Activated B cell treated with CpG ODN at 0.5 μM for 24 hours (primary cell): Measurements from ENCODE around the gene ADAMTS16. TPM values are rescaled to one million over a fixed set of nuclear protein-coding genes. Genes with fewer than 3 reads are reported as not detected.

Experiments
- ATAC-seq: fragments of 200-7000 bp; cut with Tn5 transposase; one replicate; pipeline ENCODE4 v1.10.0; 2021; ENCODE audit warnings: low read depth, mild to moderate bottlenecking, moderate library complexity
- CTCF ChIA-PET: fragments of 350-600 bp; sonication (Branson Sonifier 250); formaldehyde crosslinking; loops from one replicate; lab custom pipeline; 2021; ENCODE audit warnings: antibody characterized with exemption; lab: Charles Lee
- POLR2A ChIA-PET: fragments of 350-600 bp; sonication (Branson Sonifier 250); formaldehyde crosslinking; loops from one replicate; lab custom pipeline; 2021; ENCODE audit warnings: antibody characterized with exemption; lab: Charles Lee
- DNase-seq: peaks from one replicate; pipeline ENCODE4 v3.0.0; 2022
- H3K27ac Mint-ChIP-seq: one replicate; pipeline ENCODE4 v1.8.0; 2020; ENCODE audit warnings: mixed read lengths
- H3K27me3 Mint-ChIP-seq: one replicate; pipeline ENCODE4 v1.8.0; 2021; ENCODE audit warnings: mixed read lengths
- H3K36me3 Mint-ChIP-seq: one replicate; pipeline ENCODE4 v1.8.0; 2021; ENCODE audit warnings: low read depth, mixed read lengths
- H3K4me1 Mint-ChIP-seq: one replicate; pipeline ENCODE4 v1.8.0; 2021; ENCODE audit warnings: mixed read lengths
- H3K4me3 Mint-ChIP-seq: one replicate; pipeline ENCODE4 v1.8.0; 2020; ENCODE audit warnings: mild to moderate bottlenecking, mixed read lengths
- H3K9me3 Mint-ChIP-seq: one replicate; pipeline ENCODE4 v1.8.0; 2020; ENCODE audit warnings: mixed read lengths
- intact Hi-C: fragments of 100-400 bp; cut with micrococcal nuclease; formaldehyde crosslinking; loops from one replicate; pipeline ENCODE4 v1.15.1; 2024
- total RNA-seq: library from RNA; stranded (reverse); gene quantifications from 2 replicates; pipeline ENCODE4 v1.2.3, GENCODE V29; 2022
- TF ChIP-seq, protein P1 (sequence below): fragments of 200-600 bp; IDR thresholded peaks from one replicate; pipeline ENCODE4 v1.8.0; 2022; ENCODE audit warnings: antibody characterized with exemption, mild to moderate bottlenecking

Gene ADAMTS16
- total RNA-seq, 1 donor from 2014 or later: not detected

- CTCF ChIA-PET: no interaction called here
- DNase-seq (no peak), ATAC-seq (no peak)
- H3K36me3 Mint-ChIP-seq: no peaks in the 10 kb centered on the region
- TF ChIP-seq, protein P1, sequence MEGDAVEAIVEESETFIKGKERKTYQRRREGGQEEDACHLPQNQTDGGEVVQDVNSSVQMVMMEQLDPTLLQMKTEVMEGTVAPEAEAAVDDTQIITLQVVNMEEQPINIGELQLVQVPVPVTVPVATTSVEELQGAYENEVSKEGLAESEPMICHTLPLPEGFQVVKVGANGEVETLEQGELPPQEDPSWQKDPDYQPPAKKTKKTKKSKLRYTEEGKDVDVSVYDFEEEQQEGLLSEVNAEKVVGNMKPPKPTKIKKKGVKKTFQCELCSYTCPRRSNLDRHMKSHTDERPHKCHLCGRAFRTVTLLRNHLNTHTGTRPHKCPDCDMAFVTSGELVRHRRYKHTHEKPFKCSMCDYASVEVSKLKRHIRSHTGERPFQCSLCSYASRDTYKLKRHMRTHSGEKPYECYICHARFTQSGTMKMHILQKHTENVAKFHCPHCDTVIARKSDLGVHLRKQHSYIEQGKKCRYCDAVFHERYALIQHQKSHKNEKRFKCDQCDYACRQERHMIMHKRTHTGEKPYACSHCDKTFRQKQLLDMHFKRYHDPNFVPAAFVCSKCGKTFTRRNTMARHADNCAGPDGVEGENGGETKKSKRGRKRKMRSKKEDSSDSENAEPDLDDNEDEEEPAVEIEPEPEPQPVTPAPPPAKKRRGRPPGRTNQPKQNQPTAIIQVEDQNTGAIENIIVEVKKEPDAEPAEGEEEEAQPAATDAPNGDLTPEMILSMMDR: no peak
- intact Hi-C loops: no loop called here
- H3K9me3 Mint-ChIP-seq: peaks cover 2% of the 10 kb centered on the region
- no peak overlapping the region for H3K4me3 Mint-ChIP-seq
- POLR2A ChIA-PET: no interaction called here
- H3K27ac Mint-ChIP-seq: no peak overlapping the region
- no peaks in the 10 kb centered on the region for H3K4me1 Mint-ChIP-seq
- H3K27me3 Mint-ChIP-seq: no peaks in the 10 kb centered on the region
Observed at GRCh38 chr5:5156471-5157082, 16.4 kb downstream of the ADAMTS16 start.

GRCh38 chr5:5158472-5158895 lies 18.4 kb downstream of the ADAMTS16 start:
- ATAC-seq (no peak), DNase-seq (no peak)
- Mint-ChIP-seq H3K27me3 (no peaks in the 10 kb centered on the region), H3K4me1 (no peaks in the 10 kb centered on the region), H3K27ac (no peak overlapping the region), H3K36me3 (no peaks in the 10 kb centered on the region), H3K4me3 (no peak overlapping the region), H3K9me3 (no peaks in the 10 kb centered on the region)
- ChIA-PET POLR2A (no interaction called here), CTCF (no interaction called here)
- intact Hi-C loops: no loop called here
- TF ChIP-seq, protein P1: no peak

- Mint-ChIP-seq H3K27me3 (no peaks in the 10 kb centered on the region), H3K36me3 (no peaks in the 10 kb centered on the region), H3K27ac (no peak overlapping the region), H3K9me3 (no peaks in the 10 kb centered on the region), H3K4me1 (no peaks in the 10 kb centered on the region), H3K4me3 (no peak overlapping the region)
- TF ChIP-seq, protein P1: no peak
- intact Hi-C loops: no loop called here
- ATAC-seq (no peak), DNase-seq (no peak)
- POLR2A ChIA-PET: no interaction called here
- CTCF ChIA-PET: no interaction called here
Observed at GRCh38 chr5:5159282-5160103, 19.4 kb downstream of the ADAMTS16 start.

- H3K27me3 Mint-ChIP-seq: no peaks in the 10 kb centered on the region
- POLR2A ChIA-PET: no interaction called here
- no peak overlapping the region for H3K4me3 Mint-ChIP-seq
- H3K27ac Mint-ChIP-seq: no peak overlapping the region
- intact Hi-C loops: no loop called here
- TF ChIP-seq, protein P1: no peak
- CTCF ChIA-PET: no interaction called here
- H3K9me3 Mint-ChIP-seq: no peaks in the 10 kb centered on the region
- no peaks in the 10 kb centered on the region for H3K4me1 Mint-ChIP-seq
- H3K36me3 Mint-ChIP-seq: no peaks in the 10 kb centered on the region
- DNase-seq: no peak
- no peak for ATAC-seq
Observed at GRCh38 chr5:5164163-5164562, 24.0 kb downstream of the ADAMTS16 start.

DNA sequence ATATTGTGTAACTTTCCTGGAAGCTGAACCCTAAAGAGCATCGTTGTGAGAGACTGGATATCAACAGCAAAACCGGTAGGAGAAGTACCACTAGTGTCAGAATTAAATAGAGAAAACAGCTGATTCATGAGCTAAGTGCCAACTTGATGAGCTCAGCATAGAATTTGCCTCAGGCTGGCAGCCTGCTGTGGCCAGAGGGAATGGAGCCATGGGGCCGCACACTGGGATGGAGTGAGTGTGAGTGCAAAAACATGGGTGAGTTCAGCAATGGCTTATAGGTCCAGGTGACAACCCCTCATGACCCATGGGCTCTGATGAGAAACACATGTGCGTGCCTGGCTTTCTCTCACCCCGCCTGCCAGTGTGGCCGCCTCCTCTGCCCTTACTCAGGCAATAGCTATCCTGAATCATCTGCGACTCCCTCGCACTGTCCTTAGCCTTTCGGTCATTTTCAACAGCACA lies 25.4 kb downstream of the ADAMTS16 start:
- Mint-ChIP-seq H3K27ac (no peak overlapping the region), H3K27me3 (no peaks in the 10 kb centered on the region), H3K36me3 (no peaks in the 10 kb centered on the region), H3K4me3 (no peak overlapping the region), H3K4me1 (no peaks in the 10 kb centered on the region), H3K9me3 (no peaks in the 10 kb centered on the region)
- ATAC-seq: no peak
- TF ChIP-seq, protein P1: no peak
- no peak for DNase-seq
- CTCF ChIA-PET: no interaction called here
- intact Hi-C loops: no loop called here
- POLR2A ChIA-PET: no interaction called here
